ENCODE results near the gene RFNG.

DNA sequence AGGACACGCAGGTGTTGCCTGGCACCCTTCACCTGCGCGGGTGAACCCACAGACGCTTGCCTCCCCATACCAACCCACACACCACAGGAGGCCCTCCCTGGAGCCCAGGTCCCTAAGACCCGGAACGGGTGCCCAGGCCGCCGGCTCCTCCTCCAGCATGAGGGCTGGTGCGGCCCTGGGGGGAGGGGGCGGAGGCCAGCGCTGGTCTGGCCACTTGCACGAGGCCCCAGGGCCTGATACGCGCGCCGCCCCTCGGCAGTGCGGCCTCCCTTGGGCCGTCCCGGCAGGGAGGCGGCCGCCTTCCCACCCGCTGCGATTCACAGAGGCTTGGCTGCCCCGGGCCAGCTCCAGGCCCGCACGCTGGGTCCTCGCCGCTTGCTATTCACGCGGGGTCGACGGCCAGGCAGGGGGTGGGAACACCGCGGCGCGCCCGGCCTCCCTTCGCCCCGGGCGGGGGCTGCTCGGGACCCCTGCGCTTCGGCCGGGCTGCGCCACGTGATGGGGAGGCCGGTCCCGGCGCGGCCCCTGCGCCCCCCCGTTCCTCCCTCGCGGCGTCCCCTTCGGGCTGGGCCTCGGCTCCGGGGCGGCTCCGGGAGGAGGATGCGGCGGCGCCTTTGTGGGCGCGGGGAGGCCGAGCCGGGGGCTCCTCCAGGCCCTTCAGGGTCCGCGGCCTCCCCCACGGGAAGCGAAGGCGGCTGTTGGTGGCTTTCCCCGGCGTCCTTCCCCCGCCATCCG, 45.7 kb upstream of the RFNG start:
- TF ChIP-seq POLR2A (IDR thresholded peaks at IDR 0.05), result peak; percentile 46 to 56
- TF ChIP-seq, protein P1, sequence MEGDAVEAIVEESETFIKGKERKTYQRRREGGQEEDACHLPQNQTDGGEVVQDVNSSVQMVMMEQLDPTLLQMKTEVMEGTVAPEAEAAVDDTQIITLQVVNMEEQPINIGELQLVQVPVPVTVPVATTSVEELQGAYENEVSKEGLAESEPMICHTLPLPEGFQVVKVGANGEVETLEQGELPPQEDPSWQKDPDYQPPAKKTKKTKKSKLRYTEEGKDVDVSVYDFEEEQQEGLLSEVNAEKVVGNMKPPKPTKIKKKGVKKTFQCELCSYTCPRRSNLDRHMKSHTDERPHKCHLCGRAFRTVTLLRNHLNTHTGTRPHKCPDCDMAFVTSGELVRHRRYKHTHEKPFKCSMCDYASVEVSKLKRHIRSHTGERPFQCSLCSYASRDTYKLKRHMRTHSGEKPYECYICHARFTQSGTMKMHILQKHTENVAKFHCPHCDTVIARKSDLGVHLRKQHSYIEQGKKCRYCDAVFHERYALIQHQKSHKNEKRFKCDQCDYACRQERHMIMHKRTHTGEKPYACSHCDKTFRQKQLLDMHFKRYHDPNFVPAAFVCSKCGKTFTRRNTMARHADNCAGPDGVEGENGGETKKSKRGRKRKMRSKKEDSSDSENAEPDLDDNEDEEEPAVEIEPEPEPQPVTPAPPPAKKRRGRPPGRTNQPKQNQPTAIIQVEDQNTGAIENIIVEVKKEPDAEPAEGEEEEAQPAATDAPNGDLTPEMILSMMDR (IDR thresholded peaks at IDR 0.05), result no peak

Measured in adrenal gland (tissue), 5 donors.